ENCODE results near the gene MBD5. TPM values are rescaled to one million over a fixed set of nuclear protein-coding genes. Genes with fewer than 3 reads are reported as not detected.
A peak's percentile ranks its signal among the peaks of the same experiment; 100 is the strongest.

MBD5 gene
- total and polyA plus RNA-seq, 2 of the 4 experiments (the other 2 are of a cell fraction), result 9.8 to 14.2 TPM

- Histone ChIP-seq H2AK9ac (replicated peaks; ENCODE audit: low read depth, low read length, poor library complexity) (no peak overlapping the region), H3K9ac (ENCODE audit: low read depth, low read length) (no peak overlapping the region), H3K56ac (ENCODE audit: extremely low read depth, insufficient read depth, low read length) (no peak overlapping the region), H4K8ac (ENCODE audit: low read depth in 2 of 2, low read length in 2 of 2) (no peak overlapping the region), H3K4me1 (ENCODE audit: control insufficient read depth, insufficient read depth, low read length) (peaks cover 3% of the 10 kb centered on the region), H3K9me3 (ENCODE audit: control insufficient read depth, insufficient read depth, low read length) (no peaks in the 10 kb centered on the region), H4K91ac (ENCODE audit: insufficient read depth, low read depth, low read length) (no peak overlapping the region), H2BK15ac (ENCODE audit: low read depth, low read length) (no peak overlapping the region), H3K23ac (ENCODE audit: low read depth, low read length) (no peak overlapping the region), H3K4me3 (ENCODE audit: insufficient read depth, low read depth, low read length) (no peak overlapping the region), H4K5ac (ENCODE audit: low read depth, low read length) (no peak overlapping the region), H3K36me3 (ENCODE audit: control insufficient read depth, insufficient read depth, low read length) (no peaks in the 10 kb centered on the region), H2AFZ (replicated peaks; ENCODE audit: low read length, poor library complexity) (no peak overlapping the region), H3K4me2 (ENCODE audit: low read depth, low read length) (no peak overlapping the region), H3K4ac (ENCODE audit: low read depth, low read length) (no peak overlapping the region), H3K27me3 (ENCODE audit: control insufficient read depth, insufficient read depth, low read length) (no peaks in the 10 kb centered on the region), H2BK20ac (ENCODE audit: low read depth, low read length) (no peak overlapping the region), H2BK5ac (ENCODE audit: low read depth, low read length, poor library complexity, severe bottlenecking) (peak overlapping the region; percentile 3), H2AK5ac (ENCODE audit: low read depth, low read length) (no peak overlapping the region), H3K27ac (ENCODE audit: insufficient read depth, low read length) (no peak overlapping the region), H4K20me1 (ENCODE audit: insufficient read depth, low read length) (no peaks in the 10 kb centered on the region), H3K18ac (ENCODE audit: low read depth, low read length) (no peak overlapping the region), H2BK120ac (ENCODE audit: low read depth, low read length) (no peak overlapping the region), H3K79me1 (ENCODE audit: low read depth in 1 of 2, low read length in 2 of 2) (no peaks in the 10 kb centered on the region), H3K14ac (replicated peaks; ENCODE audit: low read depth, low read length) (no peak overlapping the region), H3K9me1 (ENCODE audit: insufficient read depth, low read length) (peaks cover under 1% of the 10 kb centered on the region; the same call in 1 of the 2 replicates)
- no CpG with 5 or more reads among the region's 2 CpGs for WGBS, 2 experiments (ENCODE audit: extremely low coverage in 2 of 2, insufficient read length in 1 of 2)
- TF ChIP-seq CEBPB (IDR thresholded peaks at IDR 0.05; ENCODE audit: low read depth, low read length), result no peak
- TF ChIP-seq CTCF (conservative IDR thresholded peaks at IDR 0.05; ENCODE audit: low read depth, low read length), result no peak
- no peak for TF ChIP-seq SMC3 (IDR thresholded peaks at IDR 0.05; ENCODE audit: low read depth, low read length)
- TF ChIP-seq RFX5 (IDR thresholded peaks at IDR 0.05; ENCODE audit: low read depth, low read length), result no peak
- TF ChIP-seq MXI1 (IDR thresholded peaks at IDR 0.05; ENCODE audit: borderline replicate concordance, low read depth, low read length), result no peak
- TF ChIP-seq NFE2L2 (IDR thresholded peaks at IDR 0.05; ENCODE audit: low read depth, low read length), result no peak
- no peak for TF ChIP-seq RCOR1 (IDR thresholded peaks at IDR 0.05; ENCODE audit: insufficient replicate concordance, low read length)
- no peak for TF ChIP-seq MAZ (IDR thresholded peaks at IDR 0.05; ENCODE audit: borderline replicate concordance, low read depth, low read length)
- TF ChIP-seq FOS (IDR thresholded peaks at IDR 0.05; ENCODE audit: low read depth, low read length), result no peak
- no peak for TF ChIP-seq ELK1 (IDR thresholded peaks at IDR 0.05; ENCODE audit: borderline replicate concordance, low read depth, low read length)
- TF ChIP-seq RAD21 (IDR thresholded peaks at IDR 0.05; ENCODE audit: low read length), result no peak
- TF ChIP-seq CHD1 (IDR thresholded peaks at IDR 0.05; ENCODE audit: low read depth, low read length), result no peak
- in situ Hi-C loops (cut with MboI; ENCODE audit: low sequenced_read_pairs) (no loop called here), dilution Hi-C loops (cut with HindIII; ENCODE audit: low sequenced_read_pairs, unreplicated experiment) (no loop called here), intact Hi-C loops (cut with micrococcal nuclease) (no loop called here)
- ATAC-seq (ENCODE audit: low read depth) (no peak), DNase-seq (no peak)
- ChIA-PET CTCF (no interaction called here), POLR2A (ENCODE audit: unreplicated experiment) (no interaction called here)
- BruUV-seq (replicated peaks), result no TSS peak
Observed at GRCh38 chr2:148303161-148303560, 282.3 kb downstream of the MBD5 start.

Measured in IMR-90 (cell line).